HG02943 (cell line): ENCODE measurements around the gene FOXK2.

Source experiments
- ATAC-seq: cut with Tn5 transposase; IDR thresholded peaks from one replicate; pipeline ENCODE4 v1.9.1; 2021; ENCODE audit warnings: mild to moderate bottlenecking, low read depth, moderate library complexity; ENCODE audit not compliant: unreplicated experiment

FOXK2 gene

GRCh38 chr17:82630212-82630611, 110.7 kb downstream of the FOXK2 start:
- no peak for ATAC-seq

DNA sequence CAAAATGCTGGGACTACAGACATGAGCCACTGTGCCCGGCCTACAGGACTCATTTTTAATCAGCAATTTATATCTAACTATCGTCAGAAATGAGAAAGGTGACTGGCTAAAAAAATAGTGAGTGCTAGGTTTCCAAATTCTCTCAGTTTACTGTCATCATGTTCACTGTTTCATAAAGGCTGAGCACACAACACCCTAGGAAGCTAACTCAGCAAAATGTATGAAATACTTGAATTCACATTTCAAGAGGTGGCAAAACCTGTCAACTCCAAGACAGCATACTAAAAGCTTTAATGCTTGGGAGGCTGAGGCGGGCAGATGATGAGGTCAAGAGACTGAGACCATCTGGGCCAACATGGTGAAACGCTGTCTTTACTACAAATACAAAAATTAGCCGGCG, 112.0 kb downstream of the FOXK2 start:
- no peak for ATAC-seq

DNA sequence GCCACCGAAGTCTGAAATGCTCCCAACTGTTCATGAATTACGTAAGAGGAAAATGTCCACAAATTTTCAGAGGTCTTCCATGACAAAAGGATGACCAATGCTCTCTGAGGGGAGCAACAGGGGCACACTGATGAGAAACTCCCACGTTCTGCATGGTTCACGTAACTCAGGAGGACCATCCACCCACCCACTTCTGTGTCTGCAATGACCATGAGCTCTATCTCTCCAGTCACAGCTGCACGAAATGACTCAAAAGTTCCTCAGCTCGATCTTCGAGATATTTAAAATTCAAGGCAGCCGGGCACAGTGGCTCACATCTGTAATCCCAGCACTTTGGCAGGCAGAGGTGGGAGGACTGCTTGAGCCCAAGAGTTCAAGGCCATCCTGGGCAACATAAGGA, 112.9 kb downstream of the FOXK2 start:
- no peak for ATAC-seq

GRCh38 chr17:82633343-82633742, 113.8 kb downstream of the FOXK2 start:
- ATAC-seq, result no peak

- ATAC-seq, result no peak
These were observed 117.4 kb downstream of the FOXK2 start for GRCh38 chr17:82636626-82637598.

DNA sequence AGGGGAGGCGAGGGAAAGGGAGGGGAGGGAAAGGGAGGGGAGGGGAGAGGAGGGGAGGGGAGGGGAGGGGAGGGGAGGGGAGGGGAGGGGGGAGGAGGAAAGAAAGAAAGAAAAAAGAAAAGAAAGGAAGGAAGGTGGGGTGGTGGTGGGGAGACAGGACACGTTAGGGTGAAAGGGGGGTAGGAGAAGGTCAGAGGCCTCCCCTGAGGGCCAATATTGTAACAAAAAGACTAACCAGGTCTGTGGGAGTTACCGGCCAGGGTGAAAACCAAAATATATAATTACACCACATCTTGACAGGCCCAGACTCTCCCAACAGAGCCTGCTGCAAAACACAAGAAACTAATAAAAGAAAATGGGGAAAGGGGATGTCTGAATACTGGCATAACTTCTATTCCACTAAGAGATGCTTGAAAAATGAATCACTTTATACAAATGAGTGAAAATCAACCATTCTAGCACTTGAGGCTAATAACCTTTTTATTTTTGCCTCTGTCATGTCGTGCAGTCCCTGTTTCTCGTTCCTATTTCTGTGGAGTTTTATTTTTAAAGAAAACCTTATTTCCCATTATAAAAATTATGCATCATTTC, 118.7 kb downstream of the FOXK2 start:
- ATAC-seq, result no peak

DNA sequence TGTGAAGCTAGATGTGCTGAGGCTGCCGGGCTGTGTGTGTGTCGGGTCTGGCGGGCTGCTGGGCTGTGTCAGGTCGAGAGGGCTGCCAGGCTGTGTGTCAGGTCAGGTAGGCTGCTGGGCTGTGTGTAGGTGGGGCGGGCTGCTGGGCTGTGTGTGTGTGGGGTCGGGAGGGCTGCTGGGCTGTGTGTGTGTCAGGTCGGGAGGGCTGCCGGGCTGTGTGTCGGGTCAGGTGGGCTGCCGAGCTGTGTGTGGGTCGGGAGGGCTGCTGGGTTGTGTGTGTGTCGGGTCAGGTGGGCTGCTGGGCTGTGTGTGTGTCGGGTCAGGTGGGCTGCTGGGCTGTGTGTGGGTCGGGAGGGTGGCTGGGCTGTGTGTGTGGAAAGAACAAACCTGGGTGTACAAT, 120.1 kb downstream of the FOXK2 start:
- ATAC-seq, result no peak

DNA sequence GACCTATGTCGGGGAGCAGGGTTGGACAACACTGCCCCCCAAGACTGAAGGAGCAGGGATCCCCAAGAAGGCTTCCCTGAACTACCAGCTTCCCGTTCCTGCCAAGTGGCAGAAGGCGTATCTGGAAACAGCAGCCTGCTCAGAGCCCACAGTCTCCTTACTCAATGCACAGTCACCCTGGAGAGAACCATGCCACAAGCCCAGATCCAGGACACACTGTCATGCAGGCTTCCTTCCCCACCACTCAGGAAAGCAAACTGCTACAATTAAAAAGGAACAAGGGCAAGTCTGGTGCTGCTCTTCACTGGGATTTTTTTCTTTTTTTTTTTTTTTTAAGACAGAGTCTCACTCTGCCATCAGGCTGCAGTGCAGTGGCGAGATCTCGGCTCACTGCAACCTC, 120.5 kb downstream of the FOXK2 start:
- no peak for ATAC-seq

DNA sequence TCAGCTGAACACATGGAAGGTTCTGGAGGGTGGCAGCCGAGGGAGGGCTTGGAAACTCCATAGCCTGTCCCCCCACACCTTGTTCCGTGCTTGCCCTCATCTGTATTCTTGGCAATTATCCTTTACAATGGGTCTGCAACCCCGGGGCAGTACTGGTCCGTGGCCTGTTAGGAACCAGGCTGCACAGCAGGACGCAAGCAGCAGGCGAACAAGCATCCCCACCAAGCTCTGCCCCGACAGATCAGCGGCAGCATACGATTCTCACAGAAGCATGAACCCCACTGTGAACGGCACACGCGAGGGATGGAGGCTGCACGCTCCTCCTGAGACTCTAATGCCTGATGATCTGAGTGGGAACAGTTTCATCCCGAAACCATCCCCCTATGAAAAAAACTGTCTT, 122.5 kb downstream of the FOXK2 start:
- no peak for ATAC-seq

DNA sequence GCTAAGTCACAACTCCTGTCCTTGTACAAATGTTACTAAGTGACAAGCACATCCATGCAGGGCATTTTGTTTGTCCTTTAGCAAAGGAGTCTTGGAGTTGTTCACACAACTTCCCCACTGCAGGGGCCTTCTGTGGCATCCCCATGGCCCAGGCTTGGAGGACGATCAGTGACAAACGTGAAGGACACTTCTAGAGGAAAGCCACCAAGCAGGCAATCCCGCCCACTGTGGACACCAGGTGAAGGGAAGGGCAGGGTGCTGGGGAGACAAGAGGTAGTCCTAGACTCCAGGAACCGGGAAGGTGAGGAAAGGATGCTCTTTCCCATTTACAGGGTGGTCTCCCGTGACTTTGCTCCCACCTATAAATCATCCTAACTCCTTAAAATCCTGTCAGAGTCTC, 124.6 kb downstream of the FOXK2 start:
- no peak for ATAC-seq

DNA sequence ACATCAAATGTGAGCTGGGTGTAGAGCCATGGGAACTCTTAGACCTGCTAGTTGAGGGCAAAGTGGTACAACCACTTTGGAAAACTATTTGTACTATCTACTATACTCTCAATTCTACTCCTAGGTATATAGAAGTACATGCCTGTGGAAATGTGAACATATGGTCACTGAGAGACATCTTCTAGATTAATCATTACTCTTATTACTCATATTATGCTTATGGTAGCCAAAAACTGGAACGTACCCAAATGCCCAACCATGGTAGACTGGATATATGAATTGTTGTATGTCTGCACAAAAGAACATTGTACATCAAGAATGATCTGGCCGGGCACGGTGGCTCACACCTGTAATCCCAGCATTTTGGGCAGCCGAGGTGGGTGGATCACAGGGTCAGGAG, 126.0 kb downstream of the FOXK2 start:
- ATAC-seq, result no peak

- ATAC-seq, result peak; percentile 20
These were observed 128.1 kb downstream of the FOXK2 start for GRCh38 chr17:82647593-82648164.

- ATAC-seq, result peak; percentile 70
These were observed 128.7 kb downstream of the FOXK2 start, which contains the start of gene WDR45B for GRCh38 chr17:82648165-82648668. Gene WDR45B (minus strand): TSS chr17:82648444. CDS start chr17:82648340, 104 bp downstream.

DNA sequence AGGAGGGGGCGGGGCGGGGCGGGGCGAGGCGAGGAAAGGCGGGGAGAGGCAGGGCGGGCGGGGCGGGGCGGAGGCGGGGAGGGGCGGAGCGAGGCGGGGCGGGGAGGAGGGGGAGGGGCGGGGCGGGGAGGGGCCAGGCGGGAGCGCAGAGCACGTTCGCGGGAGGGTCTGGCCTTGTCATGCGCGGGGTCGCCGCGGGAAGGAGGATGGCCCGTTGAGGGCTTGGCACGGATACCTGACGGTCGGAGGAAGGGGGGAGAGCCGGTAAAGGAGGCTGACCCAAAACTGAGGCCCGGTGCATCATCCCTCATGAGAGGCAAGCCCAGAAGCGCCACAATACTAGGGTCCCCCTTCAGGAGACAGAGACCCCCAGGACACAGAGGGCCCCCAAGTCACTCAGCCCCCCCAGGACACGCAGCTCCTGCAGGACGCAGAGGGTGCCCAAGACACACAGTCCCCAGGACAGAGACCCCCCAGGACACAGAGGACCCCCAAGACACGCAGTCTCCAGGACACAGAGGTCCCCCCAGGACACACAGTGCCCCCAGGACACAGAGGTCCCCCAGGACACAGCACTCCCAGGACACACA, 129.3 kb downstream of the FOXK2 start:
- ATAC-seq, result no peak

GRCh38 chr17:82649501-82650261, 130.1 kb downstream of the FOXK2 start:
- no peak for ATAC-seq

- no peak for ATAC-seq
These were observed 131.2 kb downstream of the FOXK2 start for GRCh38 chr17:82650723-82651122.

DNA sequence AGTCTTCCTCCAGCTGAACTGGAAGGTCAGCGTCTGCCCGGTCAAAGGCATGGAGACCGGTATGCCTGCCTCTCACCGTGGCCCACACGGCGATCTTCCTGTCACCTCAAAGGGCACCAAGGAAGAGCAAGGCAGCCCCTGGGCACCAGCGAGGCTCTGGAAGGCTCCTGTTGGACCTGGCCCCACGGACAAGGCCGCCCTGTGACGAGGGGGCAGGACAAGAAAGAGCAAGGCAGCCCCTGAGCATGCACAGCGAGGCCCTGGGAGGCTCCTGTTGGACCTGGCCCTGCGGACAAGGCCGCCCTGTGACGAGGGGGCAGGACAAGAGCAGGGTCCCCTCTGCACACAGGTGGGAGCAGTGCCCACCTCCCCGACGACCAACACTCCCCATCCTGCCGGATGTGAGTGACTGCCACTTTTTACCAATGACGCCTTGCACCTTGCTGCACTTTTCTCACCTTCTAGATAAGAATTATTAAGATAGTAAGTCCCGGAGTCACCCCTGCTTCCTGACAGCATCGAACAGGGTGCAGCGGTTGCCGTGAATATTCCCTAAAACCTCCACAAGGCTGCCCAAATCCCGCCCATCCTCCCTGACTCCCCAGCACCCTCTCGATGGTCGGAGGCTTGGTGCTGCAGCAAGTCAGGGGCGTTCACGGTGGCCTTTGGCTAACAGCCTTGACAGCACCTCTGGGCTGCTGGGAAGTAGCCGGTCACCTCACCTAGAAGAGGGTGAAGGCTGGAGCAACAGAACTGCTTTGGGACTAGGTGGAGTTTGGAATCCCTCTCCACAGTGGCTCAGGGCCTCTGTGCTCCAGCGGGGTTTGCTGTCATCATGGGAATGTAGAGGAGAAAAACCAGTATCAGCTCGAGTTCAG, 134.4 kb downstream of the FOXK2 start:
- no peak for ATAC-seq
